ENCODE data around the gene CTNS. TPM values are rescaled to one million over a fixed set of nuclear protein-coding genes. Genes with fewer than 3 reads are reported as not detected.

The CTNS gene
- 17.3 and 19.1 TPM in 2 replicates for total RNA-seq (2014; rRNA removed; shearing (Covaris generic))

- DNase-seq (ENCODE audit: low read depth): peak; percentile 98
These were observed at the start of gene CTNS, which contains the start of gene SHPK for GRCh38 chr17:3636154-3636907. TSS of gene CTNS (plus strand) at chr17:3636760. CDS start at chr17:3640207, 3,447 bp downstream. TSS of gene SHPK (minus strand) at chr17:3636250. CDS start at chr17:3636219, 31 bp downstream.

GRCh38 chr17:3589784-3590183 lies 46.8 kb upstream of the CTNS start:
- no peak for DNase-seq (ENCODE audit: low read depth)

DNA sequence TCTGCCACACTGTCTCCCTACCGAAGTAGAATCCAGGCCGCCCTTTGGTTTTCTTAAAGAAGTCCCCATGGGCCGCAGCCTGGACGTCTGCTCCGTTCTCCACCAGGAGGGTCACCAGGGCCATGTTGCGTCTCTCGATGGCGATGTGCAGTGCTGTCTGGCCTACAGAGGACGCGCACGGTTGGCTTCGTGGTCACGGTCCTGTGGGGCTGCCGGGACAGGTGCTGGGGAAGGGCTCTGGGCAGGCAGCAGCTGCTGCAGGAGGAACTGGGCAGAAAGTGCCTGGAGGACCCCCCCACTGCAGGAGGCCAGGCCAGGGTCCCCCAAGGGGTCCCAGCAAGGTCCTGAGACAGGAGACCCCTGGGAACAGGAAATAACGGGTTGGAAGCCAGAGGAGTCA lies 46.3 kb upstream of the CTNS start:
- no peak for DNase-seq (ENCODE audit: low read depth)

GRCh38 chr17:3590768-3591167 lies 45.8 kb upstream of the CTNS start:
- DNase-seq (ENCODE audit: low read depth): no peak

GRCh38 chr17:3592216-3592860 lies 44.2 kb upstream of the CTNS start:
- no peak for DNase-seq (ENCODE audit: low read depth)

GRCh38 chr17:3593384-3593783 lies 43.2 kb upstream of the CTNS start:
- DNase-seq (ENCODE audit: low read depth): no peak

DNA sequence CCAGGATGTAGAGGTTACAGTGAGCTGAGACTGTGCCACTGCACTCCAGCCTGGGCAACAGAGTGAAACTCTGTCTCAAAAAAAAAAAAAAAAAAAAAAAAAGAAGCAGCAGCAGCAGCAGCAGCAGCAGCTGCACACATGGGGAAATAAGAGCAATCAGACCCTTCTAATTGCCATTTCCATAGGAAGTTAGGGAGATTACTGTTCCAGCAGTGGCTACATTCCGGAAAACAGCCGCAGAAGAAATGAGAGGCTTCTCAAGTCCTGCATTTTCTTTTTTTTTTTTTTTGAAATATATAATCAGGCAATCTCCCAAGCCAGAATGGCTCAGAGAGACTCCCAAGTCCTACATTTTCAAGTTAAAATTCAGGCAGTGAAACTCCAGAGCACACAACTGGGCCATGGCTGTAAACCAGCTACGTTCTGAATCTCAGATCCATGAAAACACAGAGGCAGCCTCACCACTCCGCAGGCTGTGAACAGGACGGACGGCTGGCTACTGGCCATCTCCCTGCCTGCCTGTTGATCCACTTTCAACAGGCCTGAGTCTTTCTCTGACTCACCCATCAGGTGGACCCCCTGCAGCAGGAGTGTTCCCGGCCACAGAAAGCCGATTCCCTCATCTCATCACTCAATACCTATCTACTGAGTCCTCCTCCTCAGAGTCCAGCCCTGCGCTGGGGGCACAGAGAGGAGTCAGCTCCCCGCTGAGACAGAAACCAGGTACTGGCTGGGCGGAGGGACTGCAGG lies 42.3 kb upstream of the CTNS start:
- DNase-seq (ENCODE audit: low read depth): peak; percentile 97

DNA sequence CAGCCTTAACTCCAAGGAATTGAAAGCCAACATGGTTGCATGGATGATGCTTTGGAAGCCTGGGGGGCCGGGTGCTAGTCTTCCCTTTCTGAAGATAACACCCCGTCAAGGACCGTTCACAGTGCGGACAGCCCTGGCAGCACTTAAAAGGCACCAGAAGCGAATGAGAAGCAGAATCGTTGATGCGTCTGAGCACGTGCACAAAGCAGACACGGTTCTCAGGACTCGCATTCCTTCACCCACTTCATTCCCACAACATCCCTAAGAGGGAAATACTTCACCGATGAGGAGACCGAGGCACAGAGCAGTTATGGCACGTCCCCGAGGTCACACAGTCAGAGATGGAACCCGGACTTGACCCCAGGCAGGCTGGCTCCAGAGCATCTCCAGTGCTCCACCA lies 41.6 kb upstream of the CTNS start:
- peak; percentile 78 for DNase-seq (ENCODE audit: low read depth)

GRCh38 chr17:3596804-3597464 lies 39.6 kb upstream of the CTNS start:
- no peak for DNase-seq (ENCODE audit: low read depth)

DNA sequence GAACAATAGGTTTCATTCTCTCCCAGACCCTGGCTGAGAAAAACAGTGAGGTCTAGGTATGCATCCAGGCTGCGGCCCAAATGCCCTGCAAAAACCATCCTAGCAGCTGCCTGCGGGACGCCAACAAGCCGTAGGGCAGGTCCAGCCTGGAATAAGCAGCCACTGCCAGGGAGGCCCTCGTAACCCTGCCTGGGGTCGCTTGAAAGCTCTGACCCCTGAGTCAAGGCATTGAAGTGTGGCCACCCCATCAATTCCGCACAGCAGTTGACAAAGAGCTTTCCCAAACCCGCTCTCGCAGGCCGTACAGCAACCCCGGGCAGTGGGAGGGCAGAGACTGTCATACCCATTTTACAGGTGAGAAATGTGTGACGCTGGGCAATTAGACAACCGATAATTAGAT lies 38.5 kb upstream of the CTNS start:
- no peak for DNase-seq (ENCODE audit: low read depth)

GRCh38 chr17:3600529-3601205 lies 35.9 kb upstream of the CTNS start:
- no peak for DNase-seq (ENCODE audit: low read depth)

DNA sequence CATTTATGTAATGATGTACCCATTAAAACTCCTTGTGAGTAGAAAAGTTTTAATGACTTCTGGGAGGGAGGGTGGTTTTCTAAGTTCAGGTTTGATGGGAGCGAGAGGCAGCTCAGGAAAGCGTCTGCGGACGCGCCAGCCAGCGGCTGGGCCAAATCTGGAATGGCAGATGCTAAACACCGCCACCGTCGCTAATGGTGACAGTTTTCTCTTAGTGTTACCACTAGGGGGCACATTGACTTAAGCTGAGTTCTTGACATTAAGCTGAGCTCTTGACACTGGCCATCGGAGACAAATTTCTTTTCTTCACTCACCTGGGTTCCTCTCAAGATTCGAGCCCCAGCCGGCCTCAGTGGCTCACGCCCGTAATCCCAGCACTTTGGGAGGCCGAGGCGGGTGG lies 34.1 kb upstream of the CTNS start:
- DNase-seq (ENCODE audit: low read depth): peak; percentile 27

DNA sequence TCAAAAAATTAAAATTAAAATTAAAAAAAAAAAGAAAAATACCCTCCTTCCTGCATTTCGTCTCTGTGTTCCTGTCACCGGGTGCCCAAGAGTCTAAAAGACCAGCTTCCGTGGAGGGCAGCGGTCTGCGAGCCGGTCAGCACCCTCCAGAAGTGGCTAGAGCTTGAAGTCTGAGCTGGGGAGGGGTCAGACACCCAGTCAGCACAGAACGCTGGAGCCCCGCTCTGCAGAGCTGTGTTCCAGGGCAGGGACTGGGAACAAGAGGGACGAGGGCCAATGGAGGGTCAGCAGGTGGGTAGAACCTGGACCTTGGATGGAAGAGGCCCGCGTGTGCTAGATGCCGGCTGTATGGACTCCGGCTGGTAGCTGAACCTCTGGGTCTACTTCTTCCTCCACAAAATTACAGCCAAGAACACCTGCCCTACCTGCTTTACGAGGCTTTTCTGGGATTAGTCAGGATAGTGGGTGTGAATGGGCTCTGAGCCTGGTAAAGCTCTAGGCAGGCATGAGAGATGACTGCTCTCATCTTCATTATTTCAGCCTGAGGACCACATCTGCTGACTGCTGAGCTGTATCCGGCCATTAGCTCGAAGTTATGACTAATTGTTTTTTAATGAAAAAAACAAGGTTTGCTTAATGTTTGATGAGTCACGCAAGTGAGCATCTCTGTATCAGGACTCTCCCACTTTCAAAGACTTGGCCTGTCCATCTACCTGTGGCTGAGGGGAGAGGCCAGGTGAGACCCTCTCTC lies 33.3 kb upstream of the CTNS start:
- DNase-seq (ENCODE audit: low read depth): peak; percentile 62

GRCh38 chr17:3603870-3604259 lies 32.7 kb upstream of the CTNS start:
- DNase-seq (ENCODE audit: low read depth): no peak

GRCh38 chr17:3609689-3610088 lies 26.9 kb upstream of the CTNS start:
- DNase-seq (ENCODE audit: low read depth): no peak

GRCh38 chr17:3610523-3610922 lies 26.0 kb upstream of the CTNS start:
- DNase-seq (ENCODE audit: low read depth): no peak

- no peak for DNase-seq (ENCODE audit: low read depth)
These were observed 23.4 kb upstream of the CTNS start for GRCh38 chr17:3613124-3613523.

- no peak for DNase-seq (ENCODE audit: low read depth)
These were observed 21.2 kb upstream of the CTNS start for GRCh38 chr17:3615160-3615870.

DNA sequence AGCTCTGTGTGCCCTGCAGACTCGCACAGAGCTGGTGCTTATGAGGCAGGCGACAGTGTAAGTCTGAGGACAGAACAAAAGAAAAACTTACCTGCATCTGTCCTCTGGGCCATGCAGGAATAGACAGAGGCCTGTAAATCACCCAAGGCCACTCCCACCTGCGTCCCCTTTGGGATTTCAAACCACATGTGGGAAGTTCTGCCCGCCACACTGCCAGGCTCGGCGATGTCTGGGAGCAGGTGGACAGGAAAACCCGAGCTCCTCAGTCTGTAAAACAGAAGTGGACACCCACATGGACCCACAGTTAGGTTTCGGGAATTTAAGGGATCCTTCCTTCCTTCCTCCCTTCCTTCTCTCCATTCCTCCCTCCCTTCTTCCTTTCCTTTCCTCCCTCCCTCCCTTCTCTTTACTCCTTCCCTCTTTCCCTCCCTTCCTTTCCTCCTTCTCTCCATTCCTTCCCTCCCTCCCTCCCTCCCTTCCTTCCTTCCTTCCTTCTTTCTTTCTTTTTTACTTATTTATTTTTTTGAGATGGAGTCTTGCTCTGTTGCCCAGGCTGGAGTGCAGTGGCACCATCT lies 15.3 kb upstream of the CTNS start:
- DNase-seq (ENCODE audit: low read depth): no peak

All from Daoy (cell line).